Urinary bladder (tissue), 4 donors: ENCODE data around the gene GAB3. TPM values are rescaled to one million over a fixed set of nuclear protein-coding genes. Genes with fewer than 3 reads are reported as not detected.
A peak's percentile ranks its signal among the peaks of the same experiment; 100 is the strongest.

Experiments used
- DNase-seq: peaks from one replicate; pipeline ENCODE4 v3.0.0-alpha.2; 2015; ENCODE audit errors: extremely low spot score
- H3K27ac ChIP-seq: one replicate; pipeline ENCODE4 v1.5.1; 2013; ENCODE audit warnings: low read depth, mild to moderate bottlenecking, moderate library complexity
- H3K36me3 ChIP-seq: one replicate; pipeline ENCODE4 v1.6.1; 2013; ENCODE audit warnings: mild to moderate bottlenecking, moderate library complexity; ENCODE audit not compliant: insufficient read depth
- H3K4me1 ChIP-seq: one replicate; pipeline ENCODE4 v1.6.1; 2013; ENCODE audit warnings: mild to moderate bottlenecking, moderate library complexity; ENCODE audit not compliant: insufficient read depth
- H3K4me3 ChIP-seq: one replicate; pipeline ENCODE4 v1.5.1; 2013; ENCODE audit warnings: low read depth, low read length
- WGBS: extraction: QIAGEN DNeasy Blood & Tissue Kit; methylation state at CpG from one replicate; pipeline ENCODE4 v1.1.7; 2013; 5-methylcytosine and 5-hydroxymethylcytosine counted together
- polyA plus RNA-seq: library from polyadenylated mRNA; stranded (reverse); fragments of 200-250 nt; gene quantifications from one replicate; pipeline ENCODE4 v1.2.3, GENCODE V29; 2013
- total RNA-seq: library from RNA; depleted of rRNA; stranded (reverse); fragments of >200 nt; gene quantifications from one replicate; pipeline ENCODE4 v1.2.3, GENCODE V29; 2014
- donor health status: healthy with polysubstance abuse.
- donor health status: healthy.

The GAB3 gene
- total and polyA plus RNA-seq, 2 donors = 2.2 to 8.0 TPM

DNA sequence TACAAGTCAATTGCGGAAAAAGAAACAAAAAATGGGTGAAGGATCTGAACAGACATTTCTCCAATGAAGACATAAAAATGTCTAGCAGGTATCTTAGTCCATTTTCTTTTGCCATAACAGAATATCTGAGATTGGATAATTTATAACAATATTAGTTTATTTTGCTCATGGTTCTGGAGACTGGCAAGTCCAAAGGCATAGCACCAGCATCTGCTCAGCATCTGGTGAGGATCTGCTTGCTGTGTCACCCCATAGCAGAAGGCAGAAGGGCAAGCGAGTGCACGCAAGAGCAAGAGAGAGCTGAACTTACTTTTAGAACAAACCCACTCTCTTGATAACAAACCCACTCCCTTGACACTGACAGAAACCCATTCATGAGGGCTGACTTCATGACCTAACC, 29.7 kb downstream of the GAB3 start:
- H3K4me3 ChIP-seq = no peak overlapping the region
- no peak for DNase-seq
- H3K27ac ChIP-seq = no peak overlapping the region
- WGBS = 97% methylated on average over 3 of the region's 3 CpGs
- no peaks in the 10 kb centered on the region for H3K4me1 ChIP-seq
- no peaks in the 10 kb centered on the region for H3K36me3 ChIP-seq

DNA sequence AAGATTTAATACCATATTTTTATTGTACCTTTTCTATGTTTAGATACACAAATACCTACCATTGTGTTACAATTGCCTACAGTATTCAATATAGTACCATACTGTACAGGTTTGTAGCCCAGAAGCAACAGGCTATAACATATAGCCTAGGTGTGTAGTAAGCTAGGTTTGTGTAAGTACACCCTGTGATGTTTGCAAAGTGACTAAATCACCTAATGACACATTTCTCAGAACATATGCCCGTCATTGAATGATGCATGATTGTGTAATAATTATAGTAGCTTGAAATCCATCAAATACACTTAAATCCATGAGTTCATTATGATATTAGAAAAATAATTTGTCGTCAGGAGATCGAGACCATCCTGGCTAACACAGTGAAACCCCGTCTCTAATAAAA, 30.8 kb downstream of the GAB3 start:
- Histone ChIP-seq H3K4me1 (no peaks in the 10 kb centered on the region), H3K4me3 (no peak overlapping the region), H3K36me3 (no peaks in the 10 kb centered on the region), H3K27ac (no peak overlapping the region)
- 69% methylated on average over 4 of the region's 4 CpGs for WGBS
- DNase-seq = no peak

GRCh38 chrX:154719132-154719675, 31.7 kb downstream of the GAB3 start:
- Histone ChIP-seq H3K4me3 (no peak overlapping the region), H3K27ac (no peak overlapping the region), H3K4me1 (no peaks in the 10 kb centered on the region), H3K36me3 (no peaks in the 10 kb centered on the region)
- 57% methylated on average over 6 of the region's 6 CpGs for WGBS
- no peak for DNase-seq

DNA sequence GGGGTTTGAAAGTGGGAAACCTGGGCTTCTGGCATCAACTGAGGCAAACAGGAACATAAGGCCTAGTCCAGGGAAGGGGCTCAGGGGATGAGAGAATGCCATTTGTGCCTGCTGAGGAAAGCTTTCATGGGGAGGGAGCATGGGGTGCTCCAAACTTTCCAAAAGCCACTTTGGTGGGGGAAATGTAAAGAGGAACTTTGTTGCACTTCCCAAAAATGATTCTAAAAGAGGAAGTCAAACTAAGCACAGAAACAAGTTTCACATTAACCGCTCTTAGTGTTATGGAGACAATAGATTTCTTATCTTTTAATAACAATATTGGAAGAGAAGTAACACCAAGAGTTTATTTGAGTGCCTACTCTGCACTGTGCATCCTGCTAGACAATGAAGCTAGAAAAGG, 32.3 kb downstream of the GAB3 start:
- Histone ChIP-seq H3K4me3 (no peak overlapping the region), H3K4me1 (no peaks in the 10 kb centered on the region), H3K27ac (no peak overlapping the region), H3K36me3 (no peaks in the 10 kb centered on the region)
- 87% methylated on average over 1 of the region's 1 CpG for WGBS
- no peak for DNase-seq

- H3K27ac ChIP-seq = peak overlapping the region; percentile 32
- H3K4me1 ChIP-seq = no peaks in the 10 kb centered on the region
- no peak overlapping the region for H3K4me3 ChIP-seq
- no peaks in the 10 kb centered on the region for H3K36me3 ChIP-seq
- no peak for DNase-seq
- 51% methylated on average over 7 of the region's 7 CpGs for WGBS
Observed at GRCh38 chrX:154717824-154718223, 33.1 kb downstream of the GAB3 start.

DNA sequence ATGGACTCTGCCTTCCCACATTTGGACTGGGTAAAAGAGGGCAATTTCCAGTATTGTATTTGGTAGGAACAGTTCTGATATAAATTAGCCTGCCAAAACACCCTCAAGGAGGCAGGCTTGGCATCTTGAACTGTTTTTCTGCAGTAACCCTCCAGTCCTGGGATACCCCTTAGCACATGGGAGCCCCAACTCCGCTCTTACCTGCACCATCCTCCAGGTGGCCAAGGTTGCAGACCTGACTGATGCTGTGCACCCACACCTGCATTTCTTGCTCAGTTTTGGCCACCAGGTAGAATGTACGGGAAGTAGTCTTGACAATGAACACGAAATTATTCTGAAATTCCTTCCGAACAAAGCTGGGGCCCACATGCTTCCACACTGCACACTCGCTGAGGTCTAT, 35.1 kb downstream of the GAB3 start:
- no peaks in the 10 kb centered on the region for H3K36me3 ChIP-seq
- 91% methylated on average over 5 of the region's 5 CpGs for WGBS
- no peak overlapping the region for H3K4me3 ChIP-seq
- no peak for DNase-seq
- H3K4me1 ChIP-seq = no peaks in the 10 kb centered on the region
- no peak overlapping the region for H3K27ac ChIP-seq

GRCh38 chrX:154714925-154715324, 36.0 kb downstream of the GAB3 start:
- WGBS = 0% methylated on average over 2 of the region's 2 CpGs
- H3K4me1 ChIP-seq = no peaks in the 10 kb centered on the region
- H3K27ac ChIP-seq = no peak overlapping the region
- DNase-seq = no peak
- H3K36me3 ChIP-seq = no peaks in the 10 kb centered on the region
- H3K4me3 ChIP-seq = no peak overlapping the region

DNA sequence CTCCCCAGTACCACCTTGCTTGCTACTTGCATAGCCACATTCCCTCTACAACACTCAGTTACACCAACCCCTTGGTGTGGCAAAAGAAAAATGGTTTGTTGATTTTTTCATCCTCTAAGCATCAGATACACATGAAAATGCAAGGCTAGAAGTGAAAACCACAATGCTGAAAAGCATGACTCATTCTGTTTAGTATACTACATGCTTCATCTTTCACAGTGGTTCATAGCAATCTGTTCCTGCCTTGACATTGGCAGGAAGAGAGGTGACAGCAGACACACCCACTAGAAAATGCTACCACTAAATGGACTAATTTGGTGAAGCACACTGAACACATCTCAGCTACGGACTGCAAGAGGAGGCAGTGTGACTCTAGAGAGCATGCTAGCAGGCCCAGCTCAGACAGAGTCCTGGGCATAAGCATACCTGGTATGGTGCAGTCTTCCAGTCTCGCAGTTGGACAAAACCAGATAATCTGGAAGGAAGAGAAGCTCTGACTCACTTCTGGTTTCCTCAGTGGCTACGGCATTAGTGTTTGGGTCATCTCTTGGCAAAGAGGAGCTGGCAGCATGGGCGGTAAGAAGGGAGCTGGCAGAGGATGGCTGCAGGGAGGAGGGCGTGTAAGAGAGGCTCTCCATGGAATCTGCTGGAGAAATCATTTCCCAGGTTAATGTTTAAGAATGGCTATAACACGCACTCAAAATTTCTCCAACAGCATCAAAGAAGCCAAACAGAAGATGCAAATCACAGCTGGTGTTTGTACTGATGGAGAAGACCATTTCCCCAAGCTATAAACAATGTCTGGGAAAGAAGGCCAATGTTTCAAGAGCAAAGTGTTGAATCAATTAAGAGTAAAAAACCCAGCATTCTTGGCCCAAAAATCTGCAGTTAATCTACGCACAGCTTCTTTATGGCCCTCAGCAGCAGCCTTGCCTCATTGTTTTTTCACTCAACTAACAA, 37.8 kb downstream of the GAB3 start:
- Histone ChIP-seq H3K4me3 (no peak overlapping the region), H3K36me3 (no peaks in the 10 kb centered on the region), H3K4me1 (no peaks in the 10 kb centered on the region), H3K27ac (no peak overlapping the region)
- 66% methylated on average over 7 of the region's 7 CpGs for WGBS
- DNase-seq = no peak

DNA sequence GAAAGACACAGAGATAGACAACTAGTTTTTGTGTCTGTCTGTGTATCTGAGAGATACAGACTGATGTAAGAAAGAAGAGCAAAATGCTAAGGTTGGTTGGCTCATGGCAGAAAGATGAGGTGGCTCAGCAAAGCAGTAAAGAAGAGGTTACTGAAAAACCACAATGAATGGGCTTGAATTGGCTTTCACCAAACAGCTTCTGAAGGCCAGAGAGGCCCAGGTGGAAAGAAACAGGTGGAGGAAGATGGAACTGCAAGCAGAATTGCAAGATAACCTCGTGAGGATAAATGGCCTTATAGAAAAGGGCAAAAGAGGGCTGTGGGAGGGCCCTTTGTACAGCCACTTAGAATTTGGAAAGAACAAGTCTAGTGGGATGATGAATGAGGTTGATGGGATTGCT, 39.6 kb downstream of the GAB3 start:
- Histone ChIP-seq H3K36me3 (no peaks in the 10 kb centered on the region), H3K4me3 (no peak overlapping the region), H3K27ac (no peak overlapping the region), H3K4me1 (no peaks in the 10 kb centered on the region)
- 76% methylated on average over 1 of the region's 1 CpG for WGBS
- no peak for DNase-seq

- Histone ChIP-seq H3K36me3 (no peaks in the 10 kb centered on the region), H3K27ac (no peak overlapping the region), H3K4me3 (no peak overlapping the region), H3K4me1 (no peaks in the 10 kb centered on the region)
- no peak for DNase-seq
- WGBS = 82% methylated on average over 4 of the region's 4 CpGs
Observed at GRCh38 chrX:154710309-154710708, 40.6 kb downstream of the GAB3 start.

DNA sequence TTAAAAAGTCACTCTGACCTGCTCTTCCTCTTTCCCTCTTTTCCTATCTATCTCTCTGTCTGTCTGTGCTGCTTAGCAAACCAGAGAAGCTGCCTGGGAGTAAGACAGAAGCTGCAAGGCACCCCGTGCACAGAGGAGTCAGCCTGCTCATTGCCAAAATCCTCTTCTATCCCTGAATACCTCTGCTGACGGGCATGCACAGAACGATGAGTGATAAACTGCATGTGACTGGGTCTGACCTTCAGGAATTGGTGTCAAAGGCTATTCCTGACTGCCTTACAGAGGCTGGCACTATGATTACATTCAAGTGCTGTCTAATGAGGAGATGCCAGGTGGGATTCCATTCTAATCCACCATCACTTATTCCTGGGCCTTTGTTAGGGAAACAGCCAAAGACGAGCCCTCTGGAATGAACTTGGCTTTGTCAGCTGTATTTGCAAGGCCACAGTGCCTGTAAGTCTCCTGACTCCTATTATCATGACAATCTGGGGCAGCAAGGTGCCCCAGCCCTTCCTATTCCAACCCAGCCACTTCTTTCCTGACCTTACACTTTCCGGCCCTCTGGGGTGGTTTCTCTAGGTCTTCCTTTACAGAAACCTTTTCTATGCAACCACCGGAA, 52.1 kb downstream of the GAB3 start:
- Histone ChIP-seq H3K4me3 (no peak overlapping the region), H3K36me3 (no peaks in the 10 kb centered on the region), H3K27ac (no peak overlapping the region), H3K4me1 (no peaks in the 10 kb centered on the region)
- 85% methylated on average over 6 of the region's 6 CpGs for WGBS
- DNase-seq = no peak

DNA sequence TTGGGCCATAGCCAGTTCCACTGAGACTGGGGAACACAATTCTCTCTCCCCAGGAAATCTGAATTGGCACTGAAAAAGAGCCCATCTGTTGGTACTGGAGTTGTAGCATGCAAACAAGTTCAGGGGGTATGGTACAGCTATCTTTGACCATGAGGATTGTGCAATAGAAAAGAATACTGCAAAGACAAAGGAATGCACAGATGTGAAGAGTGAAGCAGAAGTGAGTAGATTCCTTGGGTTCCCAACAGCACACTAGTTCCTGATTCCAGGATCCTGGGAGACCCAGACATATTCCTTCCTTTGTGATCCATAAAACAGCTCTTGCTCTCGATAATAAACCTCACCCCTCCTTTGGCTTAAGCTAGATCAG, 54.2 kb downstream of the GAB3 start:
- Histone ChIP-seq H3K4me1 (no peaks in the 10 kb centered on the region), H3K27ac (no peak overlapping the region), H3K36me3 (no peaks in the 10 kb centered on the region), H3K4me3 (no peak overlapping the region)
- 81% methylated on average over 1 of the region's 1 CpG for WGBS
- no peak for DNase-seq

- Histone ChIP-seq H3K27ac (no peak overlapping the region), H3K4me3 (no peak overlapping the region), H3K36me3 (no peaks in the 10 kb centered on the region), H3K4me1 (no peaks in the 10 kb centered on the region)
- WGBS = 57% methylated on average over 8 of the region's 8 CpGs
- DNase-seq = no peak
Observed at GRCh38 chrX:154695911-154696675, 54.8 kb downstream of the GAB3 start.
